CD4-positive, alpha-beta T cell treated with Interleukin-17A for 4 hours (primary cell): ENCODE data around the gene ADGRD1.
"Not testable (repeated sequence)": the region's sequence is repeated elsewhere in the genome, so short reads cannot be mapped to it uniquely, and the experiment has no call there.

Source experiments
- DNase-seq: peaks from one replicate; pipeline ENCODE4 v3.0.0-alpha.2; 2020; ENCODE audit warnings: mixed read lengths

The ADGRD1 gene

DNA sequence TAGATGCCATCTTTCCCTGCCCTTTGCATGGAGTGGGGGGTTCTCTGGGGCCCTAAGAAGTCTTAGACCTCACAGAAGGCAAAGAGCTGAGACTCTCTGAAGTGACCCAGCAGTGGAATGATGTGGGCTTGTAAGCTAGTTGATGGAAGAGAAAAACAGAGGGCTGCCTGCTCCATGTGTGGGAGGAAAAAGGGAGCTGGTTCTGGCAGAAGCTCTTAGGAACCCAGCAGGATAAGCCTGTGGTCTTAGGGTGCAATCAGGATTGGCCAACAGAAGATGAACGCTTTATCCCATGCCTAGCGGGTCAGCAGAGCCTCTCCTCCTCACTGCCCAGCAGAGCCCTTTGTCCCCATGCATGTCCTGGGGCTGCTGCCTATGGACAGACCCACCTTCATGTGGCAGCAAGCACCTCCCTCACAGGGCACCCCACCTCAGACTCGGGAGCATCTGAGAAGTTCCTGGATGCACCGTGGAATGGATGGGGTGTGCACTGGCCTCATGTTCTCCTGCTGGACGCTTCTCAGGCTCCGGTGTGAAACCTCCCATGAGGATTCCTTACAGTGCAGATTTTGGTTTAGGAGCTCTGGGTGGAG lies 152.7 kb downstream of the ADGRD1 start:
- DNase-seq = no peak

DNA sequence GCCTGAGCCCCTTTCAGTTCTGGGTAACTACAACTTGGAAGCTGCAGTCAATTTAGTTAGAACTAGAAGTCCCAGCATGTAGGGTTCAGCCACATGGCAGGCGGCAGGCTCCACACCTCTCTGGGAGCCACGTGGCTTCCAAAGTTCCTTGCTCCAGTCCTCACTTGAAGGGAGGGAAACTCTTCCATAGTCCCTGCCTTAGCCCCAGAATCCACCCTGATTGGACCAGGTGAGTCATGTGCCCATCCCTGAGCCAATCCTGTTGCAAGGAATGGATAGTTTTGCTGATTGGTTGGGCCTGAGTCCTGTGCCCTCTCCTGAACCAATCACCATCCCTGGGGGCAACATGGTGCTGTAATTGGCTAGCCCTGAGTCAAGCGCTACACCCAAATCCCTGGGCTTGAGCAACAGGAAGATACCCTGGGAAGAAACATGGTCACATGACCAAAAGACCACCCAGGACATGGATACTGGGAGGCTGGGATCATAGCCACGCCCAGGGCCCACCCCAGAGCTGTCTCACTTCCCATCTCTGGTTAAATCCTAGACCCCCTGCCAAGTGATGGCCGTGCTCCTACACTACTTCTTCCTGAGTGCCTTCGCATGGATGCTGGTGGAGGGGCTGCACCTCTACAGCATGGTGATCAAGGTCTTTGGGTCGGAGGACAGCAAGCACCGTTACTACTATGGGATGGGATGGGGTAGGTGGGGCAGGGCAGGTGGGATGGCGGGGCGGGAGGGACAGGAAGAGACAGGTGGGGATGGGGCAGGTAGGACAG lies 154.7 kb downstream of the ADGRD1 start:
- DNase-seq = no peak

DNA sequence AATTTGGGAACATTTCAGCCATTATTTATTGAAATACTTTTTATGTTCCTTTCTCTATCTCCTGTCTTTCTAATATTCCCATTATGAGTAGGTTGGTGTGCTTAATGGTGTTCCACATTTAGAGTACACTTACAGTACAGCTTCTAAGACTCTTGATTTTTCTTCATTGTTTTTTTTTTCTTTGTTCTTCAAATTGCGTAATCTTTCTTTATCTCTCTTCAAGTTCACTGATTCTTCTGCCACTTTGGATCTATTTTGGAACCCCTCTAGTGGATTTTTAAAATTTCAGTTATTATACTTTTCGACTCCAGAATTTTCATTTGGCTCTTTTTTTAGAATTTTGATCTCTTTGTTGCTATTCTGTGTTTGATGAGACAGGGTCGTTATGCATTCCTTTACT lies 157.7 kb downstream of the ADGRD1 start:
- no peak for DNase-seq

DNA sequence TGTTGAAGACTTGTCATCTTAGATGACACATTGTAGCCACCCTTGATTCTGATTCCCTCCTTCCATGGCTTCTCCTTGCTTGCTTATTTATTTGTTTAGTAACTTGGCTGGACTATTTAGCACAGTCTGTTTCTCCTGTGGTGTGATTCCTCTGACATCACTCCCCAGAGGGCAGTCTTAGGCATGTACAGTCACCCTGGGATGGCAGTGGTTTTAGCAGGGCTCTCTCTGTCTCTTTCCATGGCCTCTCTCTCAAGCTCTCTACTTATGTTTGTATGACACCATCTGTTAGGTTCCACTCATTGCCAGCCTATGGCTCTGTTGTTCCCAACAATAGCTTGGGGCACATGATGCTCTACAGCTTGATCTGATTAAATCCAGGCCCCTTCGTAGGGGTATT lies 158.3 kb downstream of the ADGRD1 start:
- no peak for DNase-seq

DNA sequence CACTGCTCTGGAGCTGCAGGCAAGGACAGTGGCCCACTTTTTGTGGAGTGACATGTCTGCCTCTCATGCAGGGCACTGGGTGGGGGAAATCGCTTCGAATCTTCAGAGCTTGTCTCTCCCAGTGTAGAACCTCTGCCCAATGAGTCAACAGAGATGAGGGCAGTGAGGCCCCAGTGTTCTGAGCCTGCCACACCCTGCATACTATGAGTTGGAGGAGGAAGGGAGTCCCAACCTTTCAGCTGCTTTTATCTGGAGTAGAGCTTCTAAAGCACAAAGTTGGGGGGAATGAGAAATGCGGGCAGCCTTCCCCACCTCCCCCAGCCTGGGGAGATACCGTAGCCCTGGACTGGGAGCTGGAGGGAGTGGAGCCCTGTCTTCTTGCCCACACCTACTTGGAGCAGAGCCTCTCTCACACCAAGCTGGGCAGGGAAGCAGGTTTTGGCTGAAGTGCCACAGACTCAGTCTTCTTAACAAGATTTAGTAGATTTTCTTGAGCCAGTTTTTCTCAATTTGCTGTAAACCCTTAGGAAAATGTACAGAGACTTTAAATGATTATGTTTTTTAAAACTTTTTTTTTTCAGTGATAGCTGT lies 159.1 kb downstream of the ADGRD1 start:
- DNase-seq = no peak

DNA sequence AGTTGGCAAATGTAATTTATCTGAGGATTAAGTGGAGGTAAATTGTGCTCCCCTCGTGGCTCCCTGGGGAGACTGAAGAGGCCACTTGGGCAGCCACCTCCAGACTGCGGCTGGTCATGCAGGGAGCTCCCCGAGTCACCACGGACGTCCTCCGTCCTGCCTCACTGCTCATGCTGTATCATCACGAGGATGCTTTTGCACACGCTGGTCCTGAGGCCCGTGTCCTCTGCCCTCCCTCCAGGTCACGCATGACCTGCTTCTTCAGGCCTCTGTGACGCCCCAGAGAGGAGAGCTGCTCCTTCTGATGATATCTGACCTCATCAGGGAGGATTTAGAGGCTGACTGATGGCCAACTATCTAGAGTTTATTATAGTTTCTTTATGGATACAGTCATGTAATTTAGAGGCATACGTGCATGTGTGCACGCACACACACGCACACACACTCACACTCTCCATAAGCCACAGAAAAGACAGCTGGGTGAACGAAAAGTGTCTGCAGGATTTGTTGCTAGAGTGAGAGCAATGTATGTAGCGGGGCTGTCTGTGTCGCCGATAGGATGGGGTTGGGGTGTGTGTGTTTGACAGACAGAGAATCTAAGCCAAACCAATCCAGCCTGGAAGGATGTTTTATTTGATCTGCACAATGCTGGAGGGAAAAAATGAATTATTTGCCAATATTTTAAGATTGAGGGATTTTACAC lies 160.0 kb downstream of the ADGRD1 start:
- DNase-seq = no peak

DNA sequence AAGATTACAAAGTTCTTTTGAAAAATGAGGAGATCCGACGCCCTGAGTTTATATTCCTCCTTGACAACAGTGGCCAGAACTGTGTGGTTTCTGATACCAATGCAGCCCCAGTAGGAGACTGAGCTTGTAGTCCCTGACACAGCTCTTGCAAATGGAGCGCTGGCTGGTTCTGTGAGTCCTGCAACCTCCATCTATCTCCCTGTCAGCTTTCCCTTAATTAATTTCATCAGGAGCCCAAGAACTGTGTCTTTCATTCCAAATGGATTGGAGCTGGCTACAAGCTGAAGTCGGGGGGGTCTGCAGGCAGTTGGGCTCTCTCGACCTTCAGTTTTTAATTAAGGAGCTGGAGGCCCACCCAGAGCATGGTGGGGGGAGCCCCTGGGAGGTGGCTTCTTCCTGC lies 160.6 kb downstream of the ADGRD1 start:
- no peak for DNase-seq

DNA sequence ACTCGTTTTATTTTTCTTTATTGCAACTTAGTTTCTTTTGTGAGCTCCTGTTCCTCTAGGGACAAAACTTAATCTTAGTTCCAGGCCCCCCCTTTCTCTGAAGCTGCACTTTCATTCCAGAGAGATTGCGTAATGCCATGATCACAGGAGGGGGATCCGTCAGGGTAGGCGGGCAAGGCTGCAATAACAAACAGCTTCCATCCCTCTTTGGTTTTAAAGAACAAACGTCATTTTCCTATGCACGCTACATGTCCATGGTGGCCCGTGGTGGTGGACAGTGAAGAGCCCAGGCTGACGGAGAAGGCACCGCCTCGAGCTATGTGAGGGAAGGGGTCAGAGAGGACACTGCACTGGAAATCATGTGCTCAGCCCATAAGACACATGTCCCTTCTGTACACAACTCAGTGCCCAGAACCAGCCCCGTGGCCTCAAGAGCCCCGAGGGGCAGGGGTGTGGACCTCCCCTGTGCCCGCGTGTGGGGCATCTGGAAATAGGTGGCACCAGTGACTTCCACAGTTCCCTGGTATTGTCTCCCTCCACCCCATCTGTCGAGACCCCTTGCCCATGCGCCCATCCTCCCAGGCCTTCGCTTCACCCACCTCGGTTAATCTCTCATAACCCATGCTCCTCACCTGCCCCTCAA lies 161.4 kb downstream of the ADGRD1 start:
- no peak for DNase-seq

DNA sequence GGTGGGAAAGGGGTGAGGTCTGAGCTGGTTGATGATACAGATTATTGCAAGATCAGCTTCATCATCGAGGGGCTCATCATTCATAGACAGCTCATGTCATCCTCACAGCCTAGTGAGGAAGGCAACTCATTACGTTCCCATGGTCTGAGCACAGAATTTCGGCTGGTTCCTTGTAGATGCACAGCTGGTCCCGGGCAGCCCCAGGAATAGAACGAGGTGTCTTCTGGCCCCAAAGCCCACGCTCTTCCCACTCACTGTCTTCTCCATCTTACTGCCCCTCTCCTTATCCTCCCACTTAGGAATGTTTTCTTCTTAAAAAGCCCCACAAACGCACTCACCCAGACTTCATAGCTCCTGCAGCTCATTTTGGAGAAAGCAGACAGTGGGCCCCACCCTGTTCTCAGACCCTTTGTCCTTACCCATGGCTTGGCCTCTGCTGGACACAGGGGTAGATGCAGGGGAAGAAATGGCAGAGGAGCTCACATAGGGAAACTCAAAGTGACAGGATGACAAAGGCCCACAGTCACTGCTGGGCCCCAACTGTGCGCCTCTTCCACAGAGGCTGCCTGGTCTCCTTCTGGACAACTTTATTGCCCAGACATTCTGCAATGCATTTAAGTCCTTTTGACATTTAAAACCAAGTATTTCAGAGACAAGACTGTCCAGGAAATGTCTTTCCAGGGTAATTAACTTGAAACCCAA lies 162.2 kb downstream of the ADGRD1 start:
- no peak for DNase-seq

DNA sequence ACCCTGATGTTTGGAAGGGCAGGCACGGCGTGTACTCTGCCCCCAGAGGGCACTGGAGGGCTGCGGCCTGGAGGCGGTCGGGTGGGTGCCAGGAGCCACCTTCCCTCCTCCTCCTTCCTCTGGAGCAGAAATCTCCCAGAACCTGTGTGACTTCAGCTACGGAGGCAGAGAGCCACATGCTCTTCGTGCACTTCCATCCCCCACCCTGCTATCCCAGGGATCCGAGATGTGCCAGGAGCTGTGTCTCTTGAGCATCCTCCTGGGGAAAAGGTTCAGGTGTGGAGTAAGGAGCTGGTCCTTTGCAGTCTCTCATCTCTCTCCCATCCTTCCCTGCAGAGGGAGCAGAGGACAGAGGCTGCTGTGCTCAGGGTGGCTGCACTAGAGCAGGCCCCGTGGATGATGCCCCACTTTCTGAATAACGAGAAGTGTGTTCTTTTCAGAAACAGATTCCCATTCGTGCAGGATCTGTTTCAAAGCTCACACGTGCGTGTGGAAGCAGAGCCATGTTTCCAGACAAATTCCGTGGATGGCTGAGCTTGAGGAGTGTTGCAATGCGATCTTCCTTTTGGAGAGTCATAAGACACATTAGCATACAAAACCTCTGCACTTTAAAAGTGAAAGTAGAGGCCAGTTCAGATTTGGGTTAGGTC lies 162.9 kb downstream of the ADGRD1 start:
- no peak for DNase-seq

DNA sequence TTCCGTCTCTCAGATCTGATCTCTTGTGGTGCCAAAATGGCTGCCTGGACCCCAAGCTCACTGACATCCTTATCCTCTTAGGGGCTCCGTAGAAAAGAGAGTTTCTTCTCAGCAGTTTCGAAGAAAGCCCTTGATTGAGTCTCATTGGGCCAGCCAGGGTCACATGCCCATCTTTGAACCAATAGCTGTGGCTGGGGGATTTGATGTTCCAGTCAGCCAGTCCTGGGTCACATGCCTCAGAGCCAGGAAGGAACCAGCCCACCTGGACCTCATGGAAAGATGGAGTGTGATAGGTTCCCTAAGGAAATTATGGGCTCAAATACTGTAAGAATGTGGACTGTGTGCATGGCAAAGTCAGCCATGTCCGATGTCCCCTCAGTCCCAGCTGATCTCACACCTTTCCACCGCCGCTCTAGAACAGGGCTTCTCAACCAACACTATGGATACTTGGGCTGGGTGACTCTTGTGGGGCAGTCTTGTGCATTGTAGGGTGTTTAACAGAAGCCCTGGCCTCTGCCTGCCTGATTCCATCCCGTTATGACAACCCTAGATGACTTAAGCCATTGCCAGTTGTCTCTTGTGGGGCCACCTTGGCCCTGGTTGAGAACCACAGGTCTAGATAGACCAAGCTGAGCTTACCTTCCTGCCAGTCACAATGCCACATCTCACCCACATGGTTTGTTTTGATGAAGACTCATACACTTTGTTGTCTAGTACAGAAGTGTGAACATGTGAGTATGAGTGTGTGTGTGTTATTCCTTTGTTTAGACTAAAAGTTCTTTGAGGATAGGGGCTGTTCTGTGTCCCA lies 163.9 kb downstream of the ADGRD1 start:
- DNase-seq = no peak

DNA sequence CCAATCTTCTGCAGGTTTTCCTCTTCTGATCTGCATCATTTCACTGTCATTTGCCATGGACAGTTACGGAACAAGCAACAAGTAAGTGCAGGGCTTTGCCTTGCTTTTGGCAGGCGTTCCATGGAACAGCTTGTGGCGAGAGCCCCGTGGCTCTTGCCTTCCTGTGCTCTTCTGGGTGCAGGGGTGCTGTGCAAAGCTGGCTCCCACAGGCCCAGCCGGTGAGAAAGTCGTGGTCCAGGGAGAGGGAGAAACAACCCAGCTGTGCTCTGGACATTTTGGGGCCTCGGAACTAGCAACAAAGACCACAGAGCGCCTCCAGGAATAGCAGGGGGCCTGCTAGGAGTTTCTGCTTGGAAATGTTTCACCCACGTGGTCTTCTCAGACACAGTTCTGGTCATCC lies 164.7 kb downstream of the ADGRD1 start:
- DNase-seq = no peak

DNA sequence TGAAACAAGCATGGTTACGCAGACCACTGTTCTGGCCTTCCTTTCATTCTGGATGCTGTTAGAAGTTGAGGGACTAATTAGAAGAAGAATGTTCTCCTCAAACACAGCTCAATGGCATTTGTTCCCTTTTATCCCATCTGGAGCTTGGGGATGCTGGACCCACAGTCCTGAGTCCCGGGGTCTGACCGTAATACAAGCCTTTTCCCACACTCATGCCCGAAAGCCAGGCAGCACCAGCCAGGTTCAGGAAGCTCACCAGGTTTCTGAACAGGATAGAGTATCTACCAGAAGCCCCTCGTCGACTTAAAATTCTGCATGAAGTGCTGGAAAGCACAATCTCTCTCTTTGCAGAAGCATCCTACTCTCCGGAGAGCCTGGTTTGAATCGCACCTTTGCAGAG lies 165.6 kb downstream of the ADGRD1 start:
- not testable (repeated sequence) for DNase-seq

DNA sequence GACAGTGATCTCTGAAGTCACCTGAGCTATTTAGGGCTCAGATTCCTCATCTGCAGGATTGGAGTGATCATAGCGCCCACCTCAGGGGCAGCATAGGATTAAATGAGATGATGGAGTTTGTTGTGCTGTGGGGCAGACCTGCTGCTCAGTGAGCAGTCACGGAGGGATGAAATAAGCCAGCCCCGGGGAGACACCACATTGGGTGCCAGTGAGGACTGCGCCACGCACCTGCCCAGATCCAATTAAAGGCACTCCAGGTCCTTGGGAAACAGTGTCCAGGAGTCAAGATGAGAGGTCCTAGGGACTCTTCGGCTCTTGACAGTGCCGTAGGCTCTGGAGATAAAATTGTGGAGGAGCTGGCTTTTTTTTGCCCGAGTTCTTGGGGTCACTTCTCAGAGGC lies 166.2 kb downstream of the ADGRD1 start:
- no peak for DNase-seq

DNA sequence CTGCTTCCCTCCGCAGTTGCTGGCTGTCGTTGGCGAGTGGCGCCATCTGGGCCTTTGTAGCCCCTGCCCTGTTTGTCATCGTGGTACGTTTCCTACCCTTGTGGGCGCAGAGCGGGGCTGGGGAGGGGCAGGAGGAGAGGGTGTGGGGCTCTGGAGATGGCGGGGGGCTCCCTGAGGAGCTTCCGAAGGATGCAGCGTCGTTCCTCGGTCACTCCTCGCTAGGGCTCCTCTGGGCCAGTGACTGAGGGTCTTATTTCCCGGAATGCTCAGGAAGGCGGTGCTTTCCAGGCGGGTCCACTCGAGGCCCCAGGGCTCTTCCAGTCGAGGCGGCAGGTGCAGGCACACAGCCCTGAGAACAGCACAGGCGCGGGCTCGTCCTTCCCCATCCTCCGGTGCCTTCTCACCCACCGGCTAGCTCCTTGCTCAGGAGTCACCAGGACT lies 167.1 kb downstream of the ADGRD1 start:
- no peak for DNase-seq

DNA sequence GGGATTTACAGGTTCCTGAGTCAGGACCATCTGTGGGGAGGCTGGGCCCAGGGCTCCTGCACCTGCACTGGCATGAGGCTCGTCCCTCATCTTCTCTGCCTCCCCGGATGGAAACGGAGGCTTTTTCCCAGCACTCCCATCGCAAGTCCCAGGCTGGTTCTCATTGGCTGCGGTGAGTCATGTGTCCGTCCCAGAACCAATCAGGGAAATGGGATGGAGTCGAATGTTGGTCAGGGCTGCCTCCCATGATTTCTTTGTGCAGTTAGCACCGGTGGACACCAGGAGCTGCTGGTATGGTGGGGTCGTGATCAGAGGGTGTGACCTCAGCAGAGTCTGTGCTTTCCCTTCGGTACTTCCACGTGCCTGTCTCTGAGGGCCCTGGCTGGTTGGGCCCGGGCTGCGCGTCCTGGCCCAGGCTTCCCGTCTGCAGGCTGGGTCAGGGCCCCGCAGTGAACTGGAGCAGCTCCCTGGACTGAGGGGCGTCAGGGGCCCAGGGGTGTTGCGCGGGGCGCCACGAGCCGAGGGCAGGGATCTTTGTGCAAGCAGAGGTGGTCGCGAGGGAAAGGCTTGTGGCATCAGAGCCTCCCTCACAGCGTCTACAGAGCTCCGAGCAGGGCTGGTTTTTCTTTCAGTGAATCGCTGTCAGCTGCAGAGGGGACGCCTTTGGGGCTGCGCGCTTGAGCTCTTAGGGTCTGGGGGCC lies 168.1 kb downstream of the ADGRD1 start:
- DNase-seq = no peak

DNA sequence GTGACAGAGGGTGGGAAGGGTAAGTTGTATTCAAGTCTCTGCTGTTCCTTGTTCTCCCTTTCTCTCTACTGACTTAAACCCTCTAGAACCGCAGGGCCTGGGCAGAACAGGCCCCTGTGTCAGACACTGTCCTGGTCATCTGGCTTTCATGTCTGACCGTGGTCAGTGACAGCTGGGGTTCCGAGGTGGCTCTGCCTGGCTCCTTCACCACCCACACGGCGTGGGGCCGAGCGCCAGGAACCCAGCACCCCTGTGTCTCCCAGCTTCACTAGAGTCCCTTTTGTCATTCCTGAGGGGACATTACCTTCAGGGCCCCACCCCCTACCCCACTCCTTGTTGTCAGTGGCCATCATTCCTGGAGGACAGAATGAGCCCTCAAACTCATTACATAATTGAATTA lies 168.9 kb downstream of the ADGRD1 start:
- no peak for DNase-seq

DNA sequence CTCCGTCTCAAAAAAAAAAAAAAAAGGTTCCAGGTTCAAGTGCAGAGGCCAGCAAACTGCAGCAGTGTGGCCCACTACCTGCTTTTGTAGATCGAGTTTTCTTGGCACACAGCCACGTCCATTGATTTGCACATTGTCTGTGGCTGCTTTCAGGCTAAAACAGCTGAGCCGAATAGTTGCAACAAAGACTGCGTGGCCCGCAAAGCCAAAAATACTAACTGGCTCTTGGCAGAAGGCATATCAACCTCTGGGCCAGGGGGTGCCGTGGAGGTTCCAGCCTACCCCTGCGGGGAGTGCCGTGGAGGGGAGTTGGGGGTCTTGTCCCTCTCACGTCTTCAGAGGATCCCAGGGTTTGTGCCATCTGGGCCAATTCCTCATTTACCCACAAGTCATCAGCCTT lies 170.1 kb downstream of the ADGRD1 start:
- no peak for DNase-seq

DNA sequence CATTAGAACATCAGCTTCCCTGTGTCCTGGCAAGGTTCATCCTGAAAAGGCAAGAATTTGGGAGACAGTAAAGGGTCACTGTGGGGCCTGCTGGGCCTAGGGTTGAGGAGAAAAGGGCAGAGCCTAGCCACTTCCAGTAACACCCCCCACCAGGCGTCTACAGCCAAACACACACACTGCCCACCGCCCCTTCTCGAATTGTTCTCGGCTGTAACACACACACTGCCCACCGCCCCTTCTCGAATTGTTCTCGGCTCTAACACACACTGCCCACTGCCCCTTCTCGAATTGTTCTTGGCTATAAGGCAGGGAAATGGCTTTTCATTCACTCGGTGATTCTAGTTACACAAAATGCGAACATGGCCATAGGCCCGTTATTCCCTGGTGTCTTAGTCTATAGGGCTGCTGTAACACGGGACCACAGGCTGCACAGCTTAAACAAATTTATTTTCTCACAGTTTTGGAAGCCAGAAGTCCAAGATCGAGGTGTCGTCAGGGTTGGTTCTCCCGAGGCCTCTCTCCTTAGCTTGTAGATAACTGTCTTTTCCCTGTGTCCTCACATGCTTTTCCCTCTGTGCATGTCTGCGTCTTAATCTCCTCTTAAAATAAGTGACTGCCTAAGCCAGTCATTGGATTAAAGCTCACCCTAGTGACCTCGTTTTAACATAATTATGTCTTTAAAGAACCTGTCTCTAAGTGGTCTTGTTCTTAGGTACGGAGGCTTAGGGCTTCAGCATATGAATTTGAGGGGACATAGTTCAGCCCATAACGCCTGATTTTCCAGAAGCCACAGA lies 171.0 kb downstream of the ADGRD1 start:
- no peak for DNase-seq
